Keratinocyte (primary cell): ENCODE data around the gene TMEM132A. TPM values are rescaled to one million over a fixed set of nuclear protein-coding genes. Genes with fewer than 3 reads are reported as not detected.

Experiments
- DNase-seq: peaks from one replicate; pipeline ENCODE4 v3.0.0-alpha.2; 2011; ENCODE audit warnings: low read depth, missing footprints, low spot score
- FAIRE-seq: peaks from 2 replicates; lab custom pipeline; 2011; peaks lifted over from hg19 to GRCh38; lab: Jason Lieb, UNC
- H2AFZ ChIP-seq: 2 replicates; pipeline ENCODE4 v1.6.0; 2012; ENCODE audit warnings: low read length, control low read depth, inconsistent platforms; ENCODE audit not compliant: control insufficient read depth
- H3K27ac ChIP-seq: 2 replicates; pipeline ENCODE4 v1.5.1; 2011; ENCODE audit warnings: low read length; ENCODE audit not compliant: control insufficient read depth, insufficient read depth
- H3K27me3 ChIP-seq: 3 replicates; pipeline ENCODE4 v1.6.0; 2011; ENCODE audit warnings: low read length; ENCODE audit not compliant: control insufficient read depth, insufficient read depth; ENCODE audit errors: extremely low read depth
- H3K36me3 ChIP-seq, 2 experiments: 2 replicates in 1 of 2; 3 replicates in 1 of 2; pipeline ENCODE4 v1.5.1; 2011; ENCODE audit warnings: low read length in 2 of 2, mild to moderate bottlenecking in 1 of 2; ENCODE audit not compliant: control insufficient read depth in 2 of 2, insufficient read depth in 2 of 2; ENCODE audit errors: extremely low read depth in 1 of 2
- H3K4me1 ChIP-seq: 3 replicates; pipeline ENCODE4 v1.5.1; 2011; ENCODE audit warnings: low read length; ENCODE audit not compliant: control insufficient read depth, insufficient read depth; ENCODE audit errors: extremely low read depth
- H3K4me2 ChIP-seq: 3 replicates; pipeline ENCODE4 v1.6.0; 2011; ENCODE audit warnings: low read depth, low read length; ENCODE audit not compliant: control insufficient read depth, insufficient read depth; ENCODE audit errors: extremely low read depth
- H3K4me3 ChIP-seq, 3 experiments: fragments of 200-600 bp in 1 of 3; sonication (generic) in 1 of 3; 2 replicates in 2 of 3; 3 replicates in 1 of 3; pipeline ENCODE4 v1.5.1; 2011 to 2016; ENCODE audit warnings: low read length in 3 of 3, mild to moderate bottlenecking in 3 of 3, control low read depth in 2 of 3, inconsistent platforms in 1 of 3, low read depth in 1 of 3, mixed read lengths in 1 of 3, mixed run types in 1 of 3, moderate library complexity in 1 of 3; ENCODE audit not compliant: control insufficient read depth in 2 of 3, insufficient read depth in 2 of 3; ENCODE audit errors: extremely low read depth in 1 of 3
- H3K79me2 ChIP-seq: 2 replicates; pipeline ENCODE4 v1.6.0; 2012; ENCODE audit warnings: low read length; ENCODE audit not compliant: control insufficient read depth, insufficient read depth
- H3K9ac ChIP-seq: 3 replicates; pipeline ENCODE4 v1.6.0; 2011; ENCODE audit warnings: low read length; ENCODE audit not compliant: control insufficient read depth, insufficient read depth; ENCODE audit errors: extremely low read depth
- H3K9me1 ChIP-seq: 3 replicates; pipeline ENCODE4 v1.6.0; 2011; ENCODE audit warnings: low read length; ENCODE audit not compliant: control insufficient read depth, insufficient read depth; ENCODE audit errors: extremely low read depth
- H3K9me3 ChIP-seq: 2 replicates; pipeline ENCODE4 v1.5.1; 2012; ENCODE audit warnings: low read depth, low read length; ENCODE audit not compliant: control insufficient read depth
- H4K20me1 ChIP-seq: 3 replicates; pipeline ENCODE4 v1.6.0; 2011; ENCODE audit warnings: low read length; ENCODE audit not compliant: control insufficient read depth, insufficient read depth; ENCODE audit errors: extremely low read depth
- EZH2 ChIP-seq: IDR thresholded peaks from one replicate; pipeline ENCODE4 v1.6.1; 2012; ENCODE audit warnings: inconsistent platforms, mild to moderate bottlenecking, low read length, moderate library complexity
- dilution Hi-C: fragments of 300-500 bp; cut with MboI; formaldehyde crosslinking; loops from one replicate; pipeline ENCODE4 v1.7.0; 2020; ENCODE audit warnings: low sequenced_read_pairs; ENCODE audit not compliant: extremely low pct_ligation_motif_present
- polyA plus RNA-seq, 5 experiments: library from polyadenylated mRNA; depleted of rRNA in 3 of 5; stranded (reverse) in 3 of 5; stranded (forward) in 1 of 5; unstranded in 1 of 5; fragments of >200 nt; gene quantifications; 1 replicate in 1 of 5; 2 replicates in 3 of 5; 3 replicates in 1 of 5; pipeline versions ENCODE4 v1.2.1 to v1.2.3, GENCODE V29; 2011 to 2012; ENCODE audit warnings: missing spikeins in 2 of 5, low read depth in 1 of 5, low replicate concordance in 1 of 5
- TF ChIP-seq, protein P1 (sequence below), 3 experiments: IDR thresholded peaks in 1 of 3; conservative IDR thresholded peaks in 1 of 3; optimal IDR thresholded peaks in 1 of 3; 2 replicates in 2 of 3; 3 replicates in 1 of 3; pipeline versions ENCODE3 to v1.5.1; 2011; ENCODE audit warnings: low read length in 3 of 3, mild to moderate bottlenecking in 3 of 3, moderate library complexity in 2 of 3, control low read depth in 1 of 3, inconsistent platforms in 1 of 3; ENCODE audit not compliant: insufficient read depth in 2 of 3; ENCODE audit errors: extremely low read depth in 1 of 3

The TMEM132A gene
- polyA plus RNA-seq, 1 donor (not counting 4 experiments of a cell fraction or from before 2014, with no cell fraction given): 16.6 TPM

- FAIRE-seq (no peak), DNase-seq (no peak)
- Histone ChIP-seq H3K79me2 (peaks cover 18% of the 10 kb centered on the region), H3K4me3 (no peak overlapping the region), H3K27me3 (no peaks in the 10 kb centered on the region), H3K4me1 (peaks cover 47% of the 10 kb centered on the region), H3K27ac (no peak overlapping the region), H3K36me3 (peaks cover 19% of the 10 kb centered on the region in 2 experiments), H3K4me2 (no peak overlapping the region), H3K9me3 (no peaks in the 10 kb centered on the region), H2AFZ (no peak overlapping the region), H3K9ac (no peak overlapping the region), H3K9me1 (peaks cover 2% of the 10 kb centered on the region), H4K20me1 (peaks cover 2% of the 10 kb centered on the region)
- dilution Hi-C loops: no loop called here
- TF ChIP-seq EZH2: no peak
- TF ChIP-seq, protein P1, sequence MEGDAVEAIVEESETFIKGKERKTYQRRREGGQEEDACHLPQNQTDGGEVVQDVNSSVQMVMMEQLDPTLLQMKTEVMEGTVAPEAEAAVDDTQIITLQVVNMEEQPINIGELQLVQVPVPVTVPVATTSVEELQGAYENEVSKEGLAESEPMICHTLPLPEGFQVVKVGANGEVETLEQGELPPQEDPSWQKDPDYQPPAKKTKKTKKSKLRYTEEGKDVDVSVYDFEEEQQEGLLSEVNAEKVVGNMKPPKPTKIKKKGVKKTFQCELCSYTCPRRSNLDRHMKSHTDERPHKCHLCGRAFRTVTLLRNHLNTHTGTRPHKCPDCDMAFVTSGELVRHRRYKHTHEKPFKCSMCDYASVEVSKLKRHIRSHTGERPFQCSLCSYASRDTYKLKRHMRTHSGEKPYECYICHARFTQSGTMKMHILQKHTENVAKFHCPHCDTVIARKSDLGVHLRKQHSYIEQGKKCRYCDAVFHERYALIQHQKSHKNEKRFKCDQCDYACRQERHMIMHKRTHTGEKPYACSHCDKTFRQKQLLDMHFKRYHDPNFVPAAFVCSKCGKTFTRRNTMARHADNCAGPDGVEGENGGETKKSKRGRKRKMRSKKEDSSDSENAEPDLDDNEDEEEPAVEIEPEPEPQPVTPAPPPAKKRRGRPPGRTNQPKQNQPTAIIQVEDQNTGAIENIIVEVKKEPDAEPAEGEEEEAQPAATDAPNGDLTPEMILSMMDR (optimal IDR thresholded peaks at IDR 0.05 in 1 of 3, IDR thresholded peaks at IDR 0.05 in 1 of 3, conservative IDR thresholded peaks at IDR 0.05 in 1 of 3; ENCODE audit: extremely low read depth in 1 of 3, insufficient read depth in 2 of 3, low read length in 3 of 3): no peak
These were observed 2.4 kb upstream of the TMEM132A start for GRCh38 chr11:60921777-60922335.

DNA sequence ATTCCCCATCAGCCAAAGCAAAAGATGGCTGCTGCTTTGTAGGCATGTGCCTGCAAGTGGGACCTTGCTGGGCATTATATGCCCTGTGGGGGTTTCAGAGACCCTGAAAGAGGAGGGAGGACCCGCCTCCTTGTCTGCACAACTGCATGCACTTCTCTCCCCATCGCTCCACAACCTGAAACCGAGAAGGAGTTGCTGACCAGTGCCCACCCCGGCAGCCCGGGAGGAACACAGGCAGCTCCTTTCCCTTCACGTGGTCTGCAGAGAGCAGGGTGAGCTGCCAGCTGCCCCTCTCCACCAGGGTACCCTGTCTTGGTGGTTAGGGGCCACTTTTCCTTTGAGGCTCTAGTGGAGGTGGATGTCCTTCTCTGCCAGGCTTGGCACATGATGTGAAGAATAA is 1.4 kb upstream of the TMEM132A start:
- no peaks in the 10 kb centered on the region for H3K27me3 ChIP-seq
- H3K4me3 ChIP-seq: no peak overlapping the region
- H3K9ac ChIP-seq: no peak overlapping the region
- no peak overlapping the region for H2AFZ ChIP-seq
- no peak for FAIRE-seq
- dilution Hi-C loops: no loop called here
- no peak overlapping the region for H3K27ac ChIP-seq
- H3K79me2 ChIP-seq: peaks cover 16% of the 10 kb centered on the region
- peaks cover 2% of the 10 kb centered on the region for H3K9me1 ChIP-seq
- peaks cover 19 to 21% of the 10 kb centered on the region in 2 experiments for H3K36me3 ChIP-seq
- H3K4me1 ChIP-seq: peaks cover 36% of the 10 kb centered on the region
- no peak overlapping the region for H3K4me2 ChIP-seq
- no peaks in the 10 kb centered on the region for H3K9me3 ChIP-seq
- TF ChIP-seq EZH2: no peak
- TF ChIP-seq, protein P1 (optimal IDR thresholded peaks at IDR 0.05 in 1 of 3, IDR thresholded peaks at IDR 0.05 in 1 of 3, conservative IDR thresholded peaks at IDR 0.05 in 1 of 3; ENCODE audit: extremely low read depth in 1 of 3, insufficient read depth in 2 of 3, low read length in 3 of 3): no peak
- no peak for DNase-seq
- peaks cover 2% of the 10 kb centered on the region for H4K20me1 ChIP-seq
